SK-N-SH (cell line): ENCODE measurements around the gene GLRA3. TPM values are rescaled to one million over a fixed set of nuclear protein-coding genes. Genes with fewer than 3 reads are reported as not detected.
A peak's percentile ranks its signal among the peaks of the same experiment; 100 is the strongest.

Experiments used
- CTCF ChIA-PET: fragments of 300-600, 350-600 bp; formaldehyde crosslinking; extraction: SDS; loops from one replicate; lab custom pipeline; 2021; lab: Yijun Ruan, JAX
- POLR2A ChIA-PET: fragments of 350-600 bp; sonication (Branson Sonifier 250); formaldehyde crosslinking; extraction: SDS; loops from one replicate; lab custom pipeline; 2020; ENCODE audit warnings: antibody characterized with exemption, inconsistent platforms; lab: Yijun Ruan, JAX
- DNase-seq: peaks from one replicate; pipeline ENCODE4 v3.0.0; 2012
- H2AFZ ChIP-seq: fragments of 200-600 bp; sonication (generic); 2 replicates; pipeline ENCODE4 v1.8.1; 2016; ENCODE audit warnings: antibody characterized with exemption, mild to moderate bottlenecking, low read depth
- H3F3A ChIP-seq: fragments of 200-600 bp; sonication (generic); replicated peaks from 2 replicates; pipeline ENCODE3; 2016; ENCODE audit warnings: antibody characterized with exemption, mild to moderate bottlenecking; ENCODE audit not compliant: insufficient read depth
- H3K27ac ChIP-seq, 2 experiments: fragments of 200-500 bp in 1 of 2; fragments of 200-600 bp in 1 of 2; sonication (Bioruptor generic) in 1 of 2; sonication (generic), shearing (Covaris generic) in 1 of 2; 2 replicates each; pipeline versions ENCODE4 v1.5.1 to v1.6.1; 2014 to 2016; ENCODE audit warnings: low read depth in 2 of 2, inconsistent platforms in 1 of 2, low read length in 1 of 2, mild to moderate bottlenecking in 1 of 2, mixed read lengths in 1 of 2
- H3K27me3 ChIP-seq: fragments of 200-600 bp; sonication (generic), shearing (Covaris generic); 2 replicates; pipeline ENCODE4 v1.6.1; 2016; ENCODE audit warnings: mixed run types; ENCODE audit not compliant: insufficient read depth
- H3K36me3 ChIP-seq, 2 experiments: fragments of 200-500 bp in 1 of 2; fragments of 200-600 bp in 1 of 2; sonication (Bioruptor generic) in 1 of 2; sonication (generic) in 1 of 2; replicated peaks in 1 of 2; 2 replicates each; pipeline versions ENCODE3 to v1.5.1; 2014 to 2016; ENCODE audit warnings: low read length in 1 of 2, mild to moderate bottlenecking in 1 of 2; ENCODE audit not compliant: insufficient read depth in 2 of 2, control insufficient read depth in 1 of 2
- H3K4me1 ChIP-seq, 2 experiments: fragments of 200-500 bp in 1 of 2; fragments of 200-600 bp in 1 of 2; sonication (Bioruptor generic) in 1 of 2; sonication (generic), shearing (Covaris generic) in 1 of 2; 2 replicates each; pipeline versions ENCODE4 v1.5.1 to v1.6.1; 2014 to 2016; ENCODE audit warnings: low read depth in 1 of 2, low read length in 1 of 2, mixed run types in 1 of 2; ENCODE audit not compliant: insufficient read depth in 2 of 2, control insufficient read depth in 1 of 2
- H3K4me2 ChIP-seq: fragments of 200-600 bp; sonication (generic), shearing (Covaris generic); 2 replicates; pipeline ENCODE4 v1.6.1; 2017; ENCODE audit warnings: mixed run types
- H3K4me3 ChIP-seq, 2 experiments: fragments of 200-500 bp in 1 of 2; fragments of 200-600 bp in 1 of 2; sonication (Bioruptor generic) in 1 of 2; sonication (generic), shearing (Covaris generic) in 1 of 2; 2 replicates each; pipeline versions ENCODE4 v1.5.1 to v1.8.1; 2014 to 2016; ENCODE audit warnings: low read depth in 2 of 2, inconsistent platforms in 1 of 2, low read length in 1 of 2, mild to moderate bottlenecking in 1 of 2, mixed read lengths in 1 of 2, moderate library complexity in 1 of 2
- H3K79me2 ChIP-seq: fragments of 200-600 bp; sonication (generic); 2 replicates; pipeline ENCODE4 v1.8.1; 2017; ENCODE audit warnings: mild to moderate bottlenecking; ENCODE audit not compliant: insufficient read depth
- H3K9ac ChIP-seq: fragments of 200-600 bp; sonication (generic); 2 replicates; pipeline ENCODE4 v1.6.1; 2017; ENCODE audit warnings: mixed run types
- H3K9me2 ChIP-seq: fragments of 200-600 bp; sonication (generic); 2 replicates; pipeline ENCODE4 v1.6.1; 2017; ENCODE audit warnings: mixed run types
- H3K9me3 ChIP-seq: fragments of 200-600 bp; sonication (generic); 2 replicates; pipeline ENCODE4 v1.6.1; 2017; ENCODE audit warnings: mixed run types, mild to moderate bottlenecking, moderate library complexity
- H4K20me1 ChIP-seq: fragments of 200-600 bp; sonication (generic); 2 replicates; pipeline ENCODE4 v1.6.1; 2017; ENCODE audit warnings: mild to moderate bottlenecking, mixed run types; ENCODE audit not compliant: insufficient read depth
- EP300 ChIP-seq, 2 experiments: IDR thresholded peaks; 2 replicates each; pipeline versions ENCODE4 v1.4.0 to v1.6.1; 2012; ENCODE audit warnings: borderline replicate concordance in 1 of 2, low read depth in 1 of 2, low read length in 1 of 2
- FOXM1 ChIP-seq: IDR thresholded peaks from 2 replicates; pipeline ENCODE4 v1.4.0; 2012; ENCODE audit warnings: low read depth, mild to moderate bottlenecking
- GATA2 ChIP-seq: sonication (generic); formaldehyde crosslinking; IDR thresholded peaks from 2 replicates; pipeline ENCODE4 v1.5.0; 2020; ENCODE audit warnings: mild to moderate bottlenecking, missing genetic modification reagents
- MXI1 ChIP-seq: IDR thresholded peaks from 2 replicates; pipeline ENCODE4 v1.6.1; 2012; ENCODE audit warnings: mild to moderate bottlenecking, low read depth, low read length, improper control_type of control experiment
- NFIC ChIP-seq: IDR thresholded peaks from 2 replicates; pipeline ENCODE4 v1.4.0; 2012; ENCODE audit warnings: borderline replicate concordance
- NRF1 ChIP-seq: IDR thresholded peaks from 2 replicates; pipeline ENCODE4 v1.6.1; 2012; ENCODE audit warnings: low read depth, mild to moderate bottlenecking, low read length
- POLR2AphosphoS5 ChIP-seq: IDR thresholded peaks from 2 replicates; pipeline ENCODE4 v1.6.1; 2012; ENCODE audit warnings: low read depth, low read length
- RAD21 ChIP-seq: IDR thresholded peaks from 2 replicates; pipeline ENCODE4 v1.6.1; 2012; ENCODE audit warnings: mild to moderate bottlenecking, low read length
- RXRA ChIP-seq: IDR thresholded peaks from 2 replicates; pipeline ENCODE4 v1.4.0; 2012; ENCODE audit warnings: low read depth, mild to moderate bottlenecking, borderline replicate concordance
- TCF12 ChIP-seq: IDR thresholded peaks from 2 replicates; pipeline ENCODE4 v1.4.0; 2012
- TEAD4 ChIP-seq: IDR thresholded peaks from 2 replicates; pipeline ENCODE4 v1.4.0; 2012; ENCODE audit warnings: mild to moderate bottlenecking, borderline replicate concordance; ENCODE audit not compliant: insufficient read depth
- WGBS: methylation state at CpG from one replicate; pipeline ENCODE4 v1.1.6; 2017; ENCODE audit warnings: low lambda C conversion rate; 5-methylcytosine and 5-hydroxymethylcytosine counted together
- polyA plus RNA-seq, 3 experiments: library from polyadenylated mRNA; depleted of rRNA; stranded (reverse); fragments of >200 nt; gene quantifications; 2 replicates each; pipeline ENCODE4 v1.2.3, GENCODE V29; 2012
- TF ChIP-seq, protein P1 (sequence below): fragments of 200-600 bp; sonication (generic); IDR thresholded peaks from 2 replicates; pipeline ENCODE4 v1.6.1; 2017; ENCODE audit warnings: antibody characterized with exemption, mild to moderate bottlenecking, moderate library complexity
- TF ChIP-seq, protein P2 (sequence below): IDR thresholded peaks from 2 replicates; pipeline ENCODE4 v1.6.1; 2012; ENCODE audit warnings: mild to moderate bottlenecking, low read depth, low read length, moderate library complexity

GLRA3 gene
- polyA plus RNA-seq, 1 of the 3 experiments (the other 2 are of a cell fraction) = not detected

GRCh38 chr4:174657472-174657871 is 171.6 kb downstream of the GLRA3 start:
- Histone ChIP-seq H3K9ac (no peak overlapping the region), H3K27ac (no peak overlapping the region), H3K4me1 (no peaks in the 10 kb centered on the region; a peak in 1 of 4 replicates), H3K9me3 (no peaks in the 10 kb centered on the region), H3K27me3 (no peaks in the 10 kb centered on the region), H4K20me1 (no peaks in the 10 kb centered on the region), H3K79me2 (no peaks in the 10 kb centered on the region), H3F3A (no peaks in the 10 kb centered on the region), H3K9me2 (no peaks in the 10 kb centered on the region), H2AFZ (no peak overlapping the region), H3K4me2 (no peak overlapping the region), H3K4me3 (no peak overlapping the region), H3K36me3 (no peaks in the 10 kb centered on the region)
- POLR2A ChIA-PET = no interaction called here
- DNase-seq = no peak
- CTCF ChIA-PET = no interaction called here
- TF ChIP-seq GATA2 (CRISPR knock-in tag) (peak; percentile 44; the same call in 1 of the 2 replicates), EP300 (IDR thresholded peaks at IDR 0.05; ENCODE audit: borderline replicate concordance in 1 of 2, low read depth in 1 of 2, low read length in 1 of 2) (peak in 1 of 2 experiments; percentile 48; a peak in 1 of 4 replicates), POLR2AphosphoS5 (no peak)
- 25% methylated on average over 6 of the region's 6 CpGs for WGBS

DNA sequence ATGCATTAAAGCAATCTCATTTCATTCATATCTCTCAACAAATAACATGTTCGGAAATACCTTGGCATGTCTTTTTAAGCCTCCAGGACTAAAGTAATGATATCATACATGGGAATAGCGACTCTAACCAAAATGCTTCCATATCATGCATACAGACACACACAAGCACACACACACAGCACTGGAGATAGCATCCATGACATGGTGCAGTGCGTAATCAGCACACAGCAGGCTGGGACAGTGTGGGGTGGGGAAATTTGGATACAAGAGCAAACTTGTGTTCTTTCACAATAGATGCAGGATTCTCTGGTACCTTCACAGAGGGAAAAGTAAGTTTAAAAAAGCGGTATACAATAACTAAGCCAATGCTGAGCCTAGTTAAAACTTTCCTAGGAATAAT is 174.4 kb downstream of the GLRA3 start:
- 40% methylated on average over 4 of the region's 4 CpGs for WGBS

More for the DNA sequence above, 174.4 kb downstream of the GLRA3 start:
- no peaks in the 10 kb centered on the region for H3K9me2 ChIP-seq
- H2AFZ ChIP-seq = no peak overlapping the region
- H3K4me2 ChIP-seq = no peak overlapping the region
- ChIA-PET POLR2A (no interaction called here), CTCF (interaction anchor here (1.7 kb wide), 1 partner anchor 23 kb away, joined by 7 read pairs; no protein-coding TSS in a partner anchor)
- no peak for DNase-seq
- H3K4me1 ChIP-seq = no peaks in the 10 kb centered on the region; a peak in 1 of 4 replicates
- TF ChIP-seq MXI1 (no peak), TCF12 (no peak), FOXM1 (no peak), RXRA (no peak), RAD21 (no peak), NFIC (no peak), NRF1 (no peak), TEAD4 (no peak)
- TF ChIP-seq, protein P1, sequence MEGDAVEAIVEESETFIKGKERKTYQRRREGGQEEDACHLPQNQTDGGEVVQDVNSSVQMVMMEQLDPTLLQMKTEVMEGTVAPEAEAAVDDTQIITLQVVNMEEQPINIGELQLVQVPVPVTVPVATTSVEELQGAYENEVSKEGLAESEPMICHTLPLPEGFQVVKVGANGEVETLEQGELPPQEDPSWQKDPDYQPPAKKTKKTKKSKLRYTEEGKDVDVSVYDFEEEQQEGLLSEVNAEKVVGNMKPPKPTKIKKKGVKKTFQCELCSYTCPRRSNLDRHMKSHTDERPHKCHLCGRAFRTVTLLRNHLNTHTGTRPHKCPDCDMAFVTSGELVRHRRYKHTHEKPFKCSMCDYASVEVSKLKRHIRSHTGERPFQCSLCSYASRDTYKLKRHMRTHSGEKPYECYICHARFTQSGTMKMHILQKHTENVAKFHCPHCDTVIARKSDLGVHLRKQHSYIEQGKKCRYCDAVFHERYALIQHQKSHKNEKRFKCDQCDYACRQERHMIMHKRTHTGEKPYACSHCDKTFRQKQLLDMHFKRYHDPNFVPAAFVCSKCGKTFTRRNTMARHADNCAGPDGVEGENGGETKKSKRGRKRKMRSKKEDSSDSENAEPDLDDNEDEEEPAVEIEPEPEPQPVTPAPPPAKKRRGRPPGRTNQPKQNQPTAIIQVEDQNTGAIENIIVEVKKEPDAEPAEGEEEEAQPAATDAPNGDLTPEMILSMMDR = no peak
- TF ChIP-seq, protein P2, sequence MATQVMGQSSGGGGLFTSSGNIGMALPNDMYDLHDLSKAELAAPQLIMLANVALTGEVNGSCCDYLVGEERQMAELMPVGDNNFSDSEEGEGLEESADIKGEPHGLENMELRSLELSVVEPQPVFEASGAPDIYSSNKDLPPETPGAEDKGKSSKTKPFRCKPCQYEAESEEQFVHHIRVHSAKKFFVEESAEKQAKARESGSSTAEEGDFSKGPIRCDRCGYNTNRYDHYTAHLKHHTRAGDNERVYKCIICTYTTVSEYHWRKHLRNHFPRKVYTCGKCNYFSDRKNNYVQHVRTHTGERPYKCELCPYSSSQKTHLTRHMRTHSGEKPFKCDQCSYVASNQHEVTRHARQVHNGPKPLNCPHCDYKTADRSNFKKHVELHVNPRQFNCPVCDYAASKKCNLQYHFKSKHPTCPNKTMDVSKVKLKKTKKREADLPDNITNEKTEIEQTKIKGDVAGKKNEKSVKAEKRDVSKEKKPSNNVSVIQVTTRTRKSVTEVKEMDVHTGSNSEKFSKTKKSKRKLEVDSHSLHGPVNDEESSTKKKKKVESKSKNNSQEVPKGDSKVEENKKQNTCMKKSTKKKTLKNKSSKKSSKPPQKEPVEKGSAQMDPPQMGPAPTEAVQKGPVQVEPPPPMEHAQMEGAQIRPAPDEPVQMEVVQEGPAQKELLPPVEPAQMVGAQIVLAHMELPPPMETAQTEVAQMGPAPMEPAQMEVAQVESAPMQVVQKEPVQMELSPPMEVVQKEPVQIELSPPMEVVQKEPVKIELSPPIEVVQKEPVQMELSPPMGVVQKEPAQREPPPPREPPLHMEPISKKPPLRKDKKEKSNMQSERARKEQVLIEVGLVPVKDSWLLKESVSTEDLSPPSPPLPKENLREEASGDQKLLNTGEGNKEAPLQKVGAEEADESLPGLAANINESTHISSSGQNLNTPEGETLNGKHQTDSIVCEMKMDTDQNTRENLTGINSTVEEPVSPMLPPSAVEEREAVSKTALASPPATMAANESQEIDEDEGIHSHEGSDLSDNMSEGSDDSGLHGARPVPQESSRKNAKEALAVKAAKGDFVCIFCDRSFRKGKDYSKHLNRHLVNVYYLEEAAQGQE = no peak
- TF ChIP-seq, all 33 proteins: peak for 0
- Histone ChIP-seq H3K9ac (no peak overlapping the region), H3F3A (no peaks in the 10 kb centered on the region), H3K79me2 (no peaks in the 10 kb centered on the region), H3K4me3 (no peak overlapping the region), H3K9me3 (no peaks in the 10 kb centered on the region), H3K36me3 (no peaks in the 10 kb centered on the region), H3K27me3 (no peaks in the 10 kb centered on the region), H3K27ac (no peak overlapping the region), H4K20me1 (no peaks in the 10 kb centered on the region)
